ENCODE measurements around the gene EHD1.

GRCh38 chr11:64814712-64815187 is 63.7 kb downstream of the EHD1 start:
- TF ChIP-seq EP300 (IDR thresholded peaks at IDR 0.05) (no peak), CTCF (IDR thresholded peaks at IDR 0.05) (no peak)

All from upper lobe of left lung (tissue), 4 donors.